OCI-M1 (cell line): Measurements from ENCODE around the gene ADCY5.

ENCODE experiments used
- DNase-seq: peaks from one replicate; lab custom pipeline; 2025; lab: John Stamatoyannopoulos, UW

ADCY5 gene

GRCh38 chr3:123429362-123430125 is 19.3 kb downstream of the ADCY5 start:
- no peak for DNase-seq

GRCh38 chr3:123424999-123425712 is 23.7 kb downstream of the ADCY5 start:
- DNase-seq, result no peak

- DNase-seq, result no peak
Observed at GRCh38 chr3:123424321-123424998, 24.4 kb downstream of the ADCY5 start.

GRCh38 chr3:123423806-123424205 is 25.1 kb downstream of the ADCY5 start:
- DNase-seq, result no peak

- no peak for DNase-seq
Observed at GRCh38 chr3:123423031-123423430, 25.9 kb downstream of the ADCY5 start.

GRCh38 chr3:123422457-123422856 is 26.4 kb downstream of the ADCY5 start:
- no peak for DNase-seq

GRCh38 chr3:123421353-123422174 is 27.3 kb downstream of the ADCY5 start:
- peak; percentile 41 for DNase-seq

GRCh38 chr3:123420416-123420968 is 28.4 kb downstream of the ADCY5 start:
- no peak for DNase-seq

- no peak for DNase-seq
Observed at GRCh38 chr3:123419850-123420297, 29.0 kb downstream of the ADCY5 start.

GRCh38 chr3:123419181-123419849 is 29.6 kb downstream of the ADCY5 start:
- DNase-seq, result no peak

GRCh38 chr3:123416647-123417046 is 32.2 kb downstream of the ADCY5 start:
- DNase-seq, result no peak

- no peak for DNase-seq
Observed at GRCh38 chr3:123416173-123416572, 32.7 kb downstream of the ADCY5 start.

- peak; percentile 4 for DNase-seq
Observed at GRCh38 chr3:123414973-123415775, 33.7 kb downstream of the ADCY5 start.

- DNase-seq, result no peak
Observed at GRCh38 chr3:123412811-123413604, 35.9 kb downstream of the ADCY5 start.

GRCh38 chr3:123412076-123412475 is 36.8 kb downstream of the ADCY5 start:
- no peak for DNase-seq

- no peak for DNase-seq
Observed at GRCh38 chr3:123411340-123412040, 37.4 kb downstream of the ADCY5 start.

- no peak for DNase-seq
Observed at GRCh38 chr3:123410149-123410515, 38.8 kb downstream of the ADCY5 start.

GRCh38 chr3:123409443-123410148 is 39.3 kb downstream of the ADCY5 start:
- DNase-seq, result no peak
